ENCODE data around the gene LCN15. TPM values are rescaled to one million over a fixed set of nuclear protein-coding genes. Genes with fewer than 3 reads are reported as not detected.

The LCN15 gene
- total and polyA plus RNA-seq, 4 donors, result not detected

DNA sequence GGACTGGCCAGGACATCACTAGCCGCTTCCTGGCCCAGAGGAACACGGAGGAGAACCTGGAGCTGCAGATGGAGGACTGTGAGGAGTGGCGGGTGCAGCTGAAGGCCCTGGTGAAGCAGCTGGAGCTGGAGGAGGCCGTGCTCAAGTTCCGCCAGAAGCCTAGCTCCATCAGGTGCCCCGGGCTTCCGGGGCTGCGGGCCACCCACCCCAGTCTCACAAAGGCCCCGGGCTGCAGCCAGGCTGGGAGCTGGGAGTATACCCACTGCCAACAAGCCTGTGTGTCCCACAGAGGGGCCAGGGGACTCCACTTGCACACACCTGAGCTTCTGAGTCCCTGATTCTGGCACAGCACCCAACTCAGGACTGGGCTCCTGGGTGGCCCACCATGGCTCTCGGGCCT, 41.7 kb upstream of the LCN15 start:
- peaks cover 0 to 2% (median 0%) of the 10 kb centered on the region in 4 donors for H3K36me3 ChIP-seq (ENCODE audit: control insufficient read depth in 4 of 4, insufficient read depth in 3 of 4, low read depth in 1 of 4, low read length in 3 of 4)
- no peak overlapping the region for H3K4me3 ChIP-seq (ENCODE audit: low read depth in 1 of 3, low read length in 3 of 3)
- no peak for TF ChIP-seq MAX (IDR thresholded peaks at IDR 0.05)
- no peak for TF ChIP-seq EGR1 (IDR thresholded peaks at IDR 0.05; ENCODE audit: low read depth in 2 of 2)
- no peak for TF ChIP-seq JUND (IDR thresholded peaks at IDR 0.05)
- no peak for TF ChIP-seq FOXA1 (IDR thresholded peaks at IDR 0.05)
- TF ChIP-seq YY1 (IDR thresholded peaks at IDR 0.05), result no peak
- no peak for TF ChIP-seq HNF4G (IDR thresholded peaks at IDR 0.05)
- TF ChIP-seq CTCF (IDR thresholded peaks at IDR 0.05; ENCODE audit: low read depth, low read length, missing input control), result no peak
- TF ChIP-seq FOXA2 (IDR thresholded peaks at IDR 0.05), result no peak
- peak; percentile 31 for DNase-seq (ENCODE audit: low spot score)
- H3K4me1 ChIP-seq (ENCODE audit: control insufficient read depth in 4 of 4, insufficient read depth in 4 of 4, low read length in 3 of 4), result peaks cover 3 to 29% (median 25%) of the 10 kb centered on the region in 4 donors
- no peak overlapping the region for H3K9ac ChIP-seq (ENCODE audit: low read depth in 1 of 2, low read length in 2 of 2)
- no peaks in the 10 kb centered on the region for H3K27me3 ChIP-seq (ENCODE audit: control insufficient read depth in 4 of 4, insufficient read depth in 4 of 4, low read length in 3 of 4)
- no peak overlapping the region for H3K27ac ChIP-seq (ENCODE audit: low read depth in 1 of 2, low read length in 2 of 2)
- WGBS, result 92% methylated on average over 10 of the region's 10 CpGs
- H3K9me3 ChIP-seq (ENCODE audit: control insufficient read depth in 4 of 4, low read length in 3 of 4), result no peaks in the 10 kb centered on the region

GRCh38 chr9:136805207-136805740, 41.0 kb upstream of the LCN15 start:
- Histone ChIP-seq H3K36me3 (ENCODE audit: control insufficient read depth in 4 of 4, insufficient read depth in 3 of 4, low read depth in 1 of 4, low read length in 3 of 4) (no peaks in the 10 kb centered on the region), H3K9me3 (ENCODE audit: control insufficient read depth in 4 of 4, low read length in 3 of 4) (no peaks in the 10 kb centered on the region), H3K4me1 (ENCODE audit: control insufficient read depth in 4 of 4, insufficient read depth in 4 of 4, low read length in 3 of 4) (peaks cover 7 to 37% (median 33%) of the 10 kb centered on the region in 4 donors), H3K27ac (ENCODE audit: low read depth in 1 of 2, low read length in 2 of 2) (no peak overlapping the region), H3K9ac (ENCODE audit: low read depth in 1 of 2, low read length in 2 of 2) (no peak overlapping the region), H3K4me3 (ENCODE audit: low read depth in 1 of 3, low read length in 3 of 3) (no peak overlapping the region), H3K27me3 (ENCODE audit: control insufficient read depth in 4 of 4, insufficient read depth in 4 of 4, low read length in 3 of 4) (no peaks in the 10 kb centered on the region)
- 95% methylated on average over 12 of the region's 12 CpGs for WGBS
- TF ChIP-seq SP1 (IDR thresholded peaks at IDR 0.05), result no peak
- no peak for TF ChIP-seq EGR1 (IDR thresholded peaks at IDR 0.05; ENCODE audit: low read depth in 2 of 2)
- TF ChIP-seq CTCF (IDR thresholded peaks at IDR 0.05; ENCODE audit: low read depth, low read length, missing input control), result no peak
- TF ChIP-seq MAX (IDR thresholded peaks at IDR 0.05), result no peak
- TF ChIP-seq REST (IDR thresholded peaks at IDR 0.05), result no peak
- TF ChIP-seq GABPA (IDR thresholded peaks at IDR 0.05 in 1 of 2, conservative IDR thresholded peaks at IDR 0.05 in 1 of 2), result no peak
- no peak for DNase-seq (ENCODE audit: low spot score)

Data from liver (tissue), 9 donors.